ENCODE measurements around the gene PPHLN1.
"Not testable (repeated sequence)": the region's sequence is repeated elsewhere in the genome, so short reads cannot be mapped to it uniquely, and the experiment has no call there.

PPHLN1 gene

GRCh38 chr12:42372154-42372791 lies 46.3 kb downstream of the PPHLN1 start:
- peak; percentile 72 for DNase-seq (ENCODE audit: low spot score)

- DNase-seq (ENCODE audit: low spot score), result no peak
Observed at GRCh38 chr12:42373669-42374068, 47.7 kb downstream of the PPHLN1 start.

- DNase-seq (ENCODE audit: low spot score), result no peak
Observed at GRCh38 chr12:42380733-42381132, 54.8 kb downstream of the PPHLN1 start.

GRCh38 chr12:42382013-42382696 lies 56.2 kb downstream of the PPHLN1 start:
- no peak for DNase-seq (ENCODE audit: low spot score)

- no peak for DNase-seq (ENCODE audit: low spot score)
Observed at GRCh38 chr12:42385326-42385841, 59.4 kb downstream of the PPHLN1 start.

GRCh38 chr12:42386308-42386707 lies 60.3 kb downstream of the PPHLN1 start:
- DNase-seq (ENCODE audit: low spot score), result no peak

- not testable (repeated sequence) for DNase-seq (ENCODE audit: low spot score)
Observed at GRCh38 chr12:42388086-42388485, 62.1 kb downstream of the PPHLN1 start.

GRCh38 chr12:42394429-42394828 lies 68.5 kb downstream of the PPHLN1 start:
- no peak for DNase-seq (ENCODE audit: low spot score)

- no peak for DNase-seq (ENCODE audit: low spot score)
Observed at GRCh38 chr12:42396473-42397259, 70.7 kb downstream of the PPHLN1 start.

- no peak for DNase-seq (ENCODE audit: low spot score)
Observed at GRCh38 chr12:42402821-42403411, 76.9 kb downstream of the PPHLN1 start.

- DNase-seq (ENCODE audit: low spot score), result no peak
Observed at GRCh38 chr12:42407306-42407705, 81.3 kb downstream of the PPHLN1 start.

- DNase-seq (ENCODE audit: low spot score), result no peak
Observed at GRCh38 chr12:42409471-42409870, 83.5 kb downstream of the PPHLN1 start.

GRCh38 chr12:42410340-42410739 lies 84.4 kb downstream of the PPHLN1 start:
- no peak for DNase-seq (ENCODE audit: low spot score)

GRCh38 chr12:42420395-42420794 lies 94.4 kb downstream of the PPHLN1 start:
- DNase-seq (ENCODE audit: low spot score), result no peak

GRCh38 chr12:42421844-42422779 lies 96.1 kb downstream of the PPHLN1 start:
- DNase-seq (ENCODE audit: low spot score), result no peak

GRCh38 chr12:42422785-42423184 lies 96.8 kb downstream of the PPHLN1 start:
- DNase-seq (ENCODE audit: low spot score), result no peak

- no peak for DNase-seq (ENCODE audit: low spot score)
Observed at GRCh38 chr12:42426746-42427145, 100.8 kb downstream of the PPHLN1 start.

- DNase-seq (ENCODE audit: low spot score), result no peak
Observed at GRCh38 chr12:42428850-42429249, 102.9 kb downstream of the PPHLN1 start.

GRCh38 chr12:42432517-42433140 lies 106.7 kb downstream of the PPHLN1 start:
- no peak for DNase-seq (ENCODE audit: low spot score)

GRCh38 chr12:42440608-42441007 lies 114.6 kb downstream of the PPHLN1 start:
- no peak for DNase-seq (ENCODE audit: low spot score)

GRCh38 chr12:42442311-42442759 lies 116.4 kb downstream of the PPHLN1 start:
- DNase-seq (ENCODE audit: low spot score), result no peak

Measured in hematopoietic multipotent progenitor cell treated with erythropoietin and hydrocortisone succinate and interleukin-3 and kit ligand, for 17 days (in vitro differentiated cells).